HCT116 (cell line): ENCODE measurements around the gene STUM. TPM values are rescaled to one million over a fixed set of nuclear protein-coding genes. Genes with fewer than 3 reads are reported as not detected.

Experiments used
- ATAC-seq: fragments of 200-7000 bp; cut with Tn5 transposase; 2 replicates; pipeline ENCODE4 v1.9.1; 2020; ENCODE audit warnings: mild to moderate bottlenecking, moderate library complexity
- BruUV-seq: library from RNA; stranded (reverse); fragments of 400-500 nt; replicated peaks from 2 replicates; lab custom pipeline; 2021; lab: Mats Ljungman, UMichigan
- CTCF ChIA-PET: fragments of 300-600 bp; sonication (Branson Sonifier 250); formaldehyde crosslinking; loops from one replicate; lab custom pipeline; 2021; ENCODE audit warnings: antibody characterized with exemption; lab: Charles Lee
- POLR2A ChIA-PET: fragments of 300-600, 350-600 bp; sonication (Branson Sonifier 250); formaldehyde crosslinking; loops from one replicate; lab custom pipeline; 2021; ENCODE audit warnings: antibody characterized with exemption; lab: Charles Lee
- RAD21 ChIA-PET, 2 experiments: fragments of 300-600 bp; sonication (Branson Sonifier 250); formaldehyde crosslinking; loops; one replicate each; lab custom pipeline; 2023; ENCODE audit warnings: low total read pairs in 2 of 2; ENCODE audit not compliant: uncharacterized antibody in 2 of 2, unreplicated experiment in 2 of 2, low non-redundant PET in 1 of 2; lab: Charles Lee
- DNase-seq: peaks from one replicate; pipeline ENCODE4 v3.0.0-alpha.2; 2010; ENCODE audit warnings: low read depth, low spot score
- H2AFZ ChIP-seq: fragments of 200-600 bp; shearing (Covaris generic), sonication (generic); 2 replicates; pipeline ENCODE4 v1.6.1; 2017; ENCODE audit warnings: low read depth, mixed run types, mixed read lengths, antibody characterized with exemption, low read length; ENCODE audit not compliant: poor library complexity, severe bottlenecking
- H3K27ac ChIP-seq: 2 replicates; pipeline ENCODE4 v1.5.1; 2012; ENCODE audit warnings: low read depth, low read length
- H3K27me3 ChIP-seq: fragments of 200-600 bp; sonication (generic); 2 replicates; pipeline ENCODE4 v1.6.1; 2016; ENCODE audit warnings: mixed run types, low read length, mixed read lengths; ENCODE audit not compliant: insufficient read depth
- H3K36me3 ChIP-seq, 2 experiments: fragments of 200-500 bp in 1 of 2; fragments of 200-600 bp in 1 of 2; sonication (Bioruptor generic) in 1 of 2; sonication (generic) in 1 of 2; 2 replicates each; pipeline versions ENCODE4 v1.5.1 to v1.6.1; 2014 to 2016; ENCODE audit warnings: low read length in 2 of 2, inconsistent platforms in 1 of 2, mixed read lengths in 1 of 2, mixed run types in 1 of 2; ENCODE audit not compliant: insufficient read depth in 2 of 2, control insufficient read depth in 1 of 2
- H3K4me1 ChIP-seq, 2 experiments: fragments of 200-600 bp in 1 of 2; sonication (generic) in 1 of 2; 2 replicates each; pipeline versions ENCODE4 v1.5.1 to v1.6.1; 2012 to 2017; ENCODE audit warnings: low read length in 2 of 2, inconsistent platforms in 1 of 2, mild to moderate bottlenecking in 1 of 2, mixed read lengths in 1 of 2, mixed run types in 1 of 2, moderate library complexity in 1 of 2; ENCODE audit not compliant: insufficient read depth in 2 of 2, control insufficient read depth in 1 of 2
- H3K4me2 ChIP-seq: fragments of 200-600 bp; sonication (generic); 2 replicates; pipeline ENCODE4 v1.6.1; 2017; ENCODE audit warnings: mixed run types, low read length, mixed read lengths
- H3K4me3 ChIP-seq, 2 experiments: fragments of 200-600 bp in 1 of 2; sonication (generic) in 1 of 2; replicated peaks in 1 of 2; 2 replicates each; pipeline ENCODE4 v1.5.1; 2011 to 2016; ENCODE audit warnings: low read length in 2 of 2, control low read depth in 1 of 2, low read depth in 1 of 2, mild to moderate bottlenecking in 1 of 2, mixed read lengths in 1 of 2, mixed run types in 1 of 2
- H3K79me2 ChIP-seq: fragments of 200-600 bp; sonication (generic); 2 replicates; pipeline ENCODE4 v1.6.1; 2017; ENCODE audit warnings: mild to moderate bottlenecking, mixed run types, low read length, moderate library complexity, mixed read lengths; ENCODE audit not compliant: insufficient read depth
- H3K9ac ChIP-seq: fragments of 200-600 bp; sonication (generic); 2 replicates; pipeline ENCODE4 v1.6.1; 2016; ENCODE audit warnings: low read length, mixed read lengths
- H3K9me2 ChIP-seq: fragments of 200-600 bp; sonication (generic), shearing (Covaris generic); 2 replicates; pipeline ENCODE4 v1.6.1; 2017; ENCODE audit warnings: mixed run types, mild to moderate bottlenecking, moderate library complexity; ENCODE audit not compliant: insufficient read depth
- H3K9me3 ChIP-seq, 2 experiments: fragments of 200-500 bp in 1 of 2; fragments of 200-600 bp in 1 of 2; sonication (Bioruptor generic) in 1 of 2; sonication (generic) in 1 of 2; 2 replicates each; pipeline ENCODE4 v1.6.1; 2014 to 2017; ENCODE audit warnings: low read length in 2 of 2, mixed read lengths in 2 of 2, inconsistent platforms in 1 of 2, low read depth in 1 of 2, mild to moderate bottlenecking in 1 of 2, mixed run types in 1 of 2, moderate library complexity in 1 of 2; ENCODE audit not compliant: control insufficient read depth in 1 of 2, insufficient read depth in 1 of 2
- H4K20me1 ChIP-seq: fragments of 200-600 bp; sonication (generic), shearing (Covaris generic); 2 replicates; pipeline ENCODE4 v1.6.1; 2017; ENCODE audit warnings: mixed run types, mild to moderate bottlenecking, moderate library complexity; ENCODE audit not compliant: insufficient read depth
- CBX3 ChIP-seq: IDR thresholded peaks from 2 replicates; pipeline ENCODE4 v1.6.1; 2012; ENCODE audit warnings: low read depth
- EZH2 ChIP-seq: fragments of 200-600 bp; sonication (generic); IDR thresholded peaks from 2 replicates; pipeline ENCODE4 v1.6.1; 2017; ENCODE audit warnings: antibody characterized with exemption, mixed run types
- FOSL1 ChIP-seq: IDR thresholded peaks from 2 replicates; pipeline ENCODE4 v1.6.1; 2012; ENCODE audit warnings: low read depth
- MAX ChIP-seq: IDR thresholded peaks from 2 replicates; pipeline ENCODE4 v1.6.1; 2012
- POLR2AphosphoS5 ChIP-seq: IDR thresholded peaks from 2 replicates; pipeline ENCODE4 v1.6.1; 2011; ENCODE audit warnings: mild to moderate bottlenecking, low read depth, low read length, moderate library complexity
- RAD21 ChIP-seq: IDR thresholded peaks from 2 replicates; pipeline ENCODE4 v1.6.1; 2012; ENCODE audit warnings: low read depth, mild to moderate bottlenecking
- SIN3A ChIP-seq: IDR thresholded peaks from 2 replicates; pipeline ENCODE4 v1.6.1; 2012; ENCODE audit warnings: low read depth
- SP1 ChIP-seq: IDR thresholded peaks from 2 replicates; pipeline ENCODE4 v1.6.1; 2012; ENCODE audit warnings: low read depth
- TCF7L2 ChIP-seq: IDR thresholded peaks from 2 replicates; pipeline ENCODE4 v1.7.0; 2011; ENCODE audit warnings: borderline replicate concordance, inconsistent platforms; ENCODE audit not compliant: insufficient read depth, insufficient read length; ENCODE audit errors: extremely low read depth
- ZFX ChIP-seq: fragments of 450-650 bp; IDR thresholded peaks from 2 replicates; pipeline ENCODE4 v1.6.1; 2017
- intact Hi-C: fragments of 100-400 bp; cut with micrococcal nuclease; formaldehyde crosslinking; loops from 2 replicates; pipeline ENCODE4 v1.10.0; 2022
- total RNA-seq: library from RNA; stranded (reverse); gene quantifications from one replicate; pipeline ENCODE4 v1.2.1, GENCODE V29; 2021; ENCODE audit not compliant: unreplicated experiment

STUM gene
- total RNA-seq, 1 experiment from 2014 or later = not detected

DNA sequence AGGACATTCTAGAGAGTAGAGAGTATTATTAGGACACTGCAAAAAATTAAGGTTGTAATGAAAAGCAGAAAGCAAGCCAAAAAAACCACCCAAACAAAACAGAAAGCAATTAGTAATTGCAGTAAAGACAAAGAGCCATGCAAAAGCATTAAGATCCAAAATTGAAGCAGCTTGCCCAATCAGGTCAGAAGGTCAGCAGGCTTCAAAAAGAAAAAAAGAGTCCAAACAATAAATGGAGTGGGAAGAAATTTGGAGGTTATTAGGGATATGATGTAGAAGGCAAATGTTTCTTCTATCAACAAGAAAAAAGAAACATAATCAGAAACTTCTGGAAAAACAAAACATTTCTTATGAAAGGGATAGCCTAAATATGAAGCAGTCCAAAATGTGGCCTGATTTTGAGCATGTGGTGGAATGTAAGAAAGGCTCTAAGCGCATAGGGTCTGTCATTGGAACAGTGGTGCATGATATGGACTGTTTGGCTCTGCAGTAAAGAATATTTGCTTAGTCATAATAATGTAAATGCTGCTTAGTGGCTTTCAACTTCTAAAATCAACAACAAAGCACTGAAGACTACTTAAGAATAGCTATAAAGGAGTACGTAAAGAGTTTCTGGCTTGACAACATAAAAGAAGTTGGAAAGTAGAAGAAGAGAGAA, 4.8 kb downstream of the STUM start (continued):
- no peak for TF ChIP-seq POLR2AphosphoS5
- no peak for TF ChIP-seq FOSL1
- TF ChIP-seq SIN3A = no peak
- TF ChIP-seq TCF7L2 = no peak

GRCh38 chr1:226553924-226554282, 5.3 kb downstream of the STUM start:
- RAD21 ChIA-PET = no interaction called here
- Histone ChIP-seq H2AFZ (no peak overlapping the region), H3K4me1 (peaks cover 0 to 8% of the 10 kb centered on the region in 2 experiments; a peak in 2 of 4 replicates), H3K9me2 (no peaks in the 10 kb centered on the region), H3K27me3 (peaks cover 3% of the 10 kb centered on the region; the same call in 1 of the 2 replicates), H3K9me3 (no peaks in the 10 kb centered on the region), H3K4me3 (no peak overlapping the region), H3K79me2 (no peaks in the 10 kb centered on the region), H3K27ac (no peak overlapping the region), H3K4me2 (no peak overlapping the region), H3K9ac (no peak overlapping the region), H4K20me1 (no peaks in the 10 kb centered on the region), H3K36me3 (no peaks in the 10 kb centered on the region)
- no peak for TF ChIP-seq ZFX
- TF ChIP-seq SP1 = no peak
- TF ChIP-seq MAX = no peak
- TF ChIP-seq RAD21 = no peak
- no peak for ATAC-seq
- POLR2A ChIA-PET = no interaction called here
- intact Hi-C loops = no loop called here
- BruUV-seq = no TSS peak
- no peak for DNase-seq
- CTCF ChIA-PET = no interaction called here

GRCh38 chr1:226555092-226555491, 6.5 kb downstream of the STUM start:
- ChIA-PET RAD21 (no interaction called here), CTCF (no interaction called here), POLR2A (no interaction called here)
- Histone ChIP-seq H3K4me3 (no peak overlapping the region), H3K9ac (no peak overlapping the region), H2AFZ (no peak overlapping the region), H3K4me1 (peaks cover 0 to 3% of the 10 kb centered on the region in 2 experiments; a peak in 1 of 4 replicates), H3K79me2 (no peaks in the 10 kb centered on the region), H3K36me3 (no peaks in the 10 kb centered on the region), H3K27ac (no peak overlapping the region), H4K20me1 (no peaks in the 10 kb centered on the region), H3K9me2 (no peaks in the 10 kb centered on the region), H3K27me3 (peaks cover 3% of the 10 kb centered on the region; the same call in 1 of the 2 replicates), H3K4me2 (no peak overlapping the region), H3K9me3 (no peaks in the 10 kb centered on the region)
- no TSS peak for BruUV-seq
- no peak for ATAC-seq
- intact Hi-C loops = no loop called here
- no peak for TF ChIP-seq POLR2AphosphoS5
- no peak for TF ChIP-seq TCF7L2
- no peak for TF ChIP-seq EZH2
- TF ChIP-seq CBX3 = no peak
- DNase-seq = no peak
